ENCODE data around the gene ZFP82. TPM values are rescaled to one million over a fixed set of nuclear protein-coding genes. Genes with fewer than 3 reads are reported as not detected.

Gene ZFP82
- 4.9 and 5.9 TPM in 2 replicates for total RNA-seq (ENCODE audit: low replicate concordance)

GRCh38 chr19:36418287-36419001 lies at the start of gene ZFP82:
TSS of gene ZFP82 (minus strand) at chr19:36418644. CDS start at chr19:36409789, 8,855 bp downstream.

DNA sequence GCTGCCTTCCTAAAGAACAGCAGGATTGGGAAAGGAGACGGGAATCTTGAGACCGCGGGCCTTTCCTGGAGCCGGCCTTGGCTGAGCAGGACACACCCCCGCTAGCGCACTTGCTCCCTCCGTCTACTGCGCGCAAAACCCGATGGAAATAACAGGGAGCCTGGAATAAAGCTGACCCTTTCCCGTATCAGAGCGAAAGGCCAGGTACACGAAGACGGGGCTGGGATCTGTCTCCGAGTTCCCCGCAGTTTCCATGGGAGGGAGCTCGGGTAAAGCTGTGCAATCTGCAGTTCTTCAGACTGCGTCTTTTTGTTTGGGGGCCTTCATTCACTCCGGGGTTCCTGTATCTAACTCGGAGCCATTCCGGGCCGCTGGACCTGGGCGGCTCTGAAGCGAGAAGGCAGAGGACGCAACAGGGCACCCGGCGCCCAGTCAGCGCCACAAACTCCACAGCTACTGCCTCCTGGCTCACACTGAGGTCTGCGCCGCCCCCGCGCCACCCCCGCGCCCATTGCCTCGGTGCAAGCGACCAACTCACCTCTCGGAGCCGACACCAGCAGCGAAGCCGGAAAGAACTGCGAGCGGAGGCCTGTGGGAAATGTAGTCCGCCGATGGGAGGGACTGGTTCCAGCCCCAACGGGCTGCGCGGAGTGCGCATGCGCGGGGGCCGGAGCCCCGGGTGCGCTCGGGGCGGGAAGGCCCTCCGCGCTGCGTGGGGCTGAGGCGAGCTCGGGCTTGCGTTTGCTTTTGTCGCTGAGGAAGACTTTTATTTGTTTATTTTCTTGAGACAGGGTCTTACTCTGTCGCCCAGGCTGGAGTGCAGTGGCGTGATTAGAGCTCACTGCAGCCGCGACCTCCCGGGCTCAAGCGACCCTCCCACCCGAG lies 39.6 kb downstream of the ZFP82 start, which contains the start of gene ZFP14:
ZFP14 (minus strand) TSS at position 577 of the 885 bp plus-strand sequence. CDS start 11,309 bp downstream, outside the sequence.

Other genes starting within 250 kb of the ZFP82 start
- 5.0 and 10.2 TPM in 2 replicates for gene ZNF565, start 204.0 kb downstream of the ZFP82 start, total RNA-seq (ENCODE audit: low replicate concordance)
- 78.7 and 94.9 TPM in 2 replicates for gene ZNF146, start 203.5 kb downstream of the ZFP82 start, total RNA-seq (ENCODE audit: low replicate concordance)
- gene ZFP14, start 39.4 kb downstream of the ZFP82 start, total RNA-seq (ENCODE audit: low replicate concordance): 2.9 and 6.6 TPM in 2 replicates
- 8.4 and 9.4 TPM in 2 replicates for gene ZNF566, start 70.9 kb upstream of the ZFP82 start, total RNA-seq (ENCODE audit: low replicate concordance)
- 6.2 and 8.0 TPM in 2 replicates for gene ZNF260, start 109.6 kb upstream of the ZFP82 start, total RNA-seq (ENCODE audit: low replicate concordance)
- gene ZNF529, start 154.6 kb upstream of the ZFP82 start, total RNA-seq (ENCODE audit: low replicate concordance): 8.5 and 10.4 TPM in 2 replicates
- gene ZNF382, start 186.7 kb upstream of the ZFP82 start, total RNA-seq (ENCODE audit: low replicate concordance): 3.7 and 7.3 TPM in 2 replicates
- 10.6 and 17.9 TPM in 2 replicates for gene ZNF461, start 248.2 kb upstream of the ZFP82 start, total RNA-seq (ENCODE audit: low replicate concordance)

All from smooth muscle cell of the coronary artery (primary cell).